Transverse colon (tissue), 3 donors: Measurements from ENCODE around the gene LAMA4.

Source experiments
- POLR2A ChIP-seq: fragments of 450-650 bp; IDR thresholded peaks from one replicate; pipeline ENCODE4 v1.6.1; 2016; ENCODE audit warnings: antibody characterized with exemption, mild to moderate bottlenecking, moderate library complexity
- TF ChIP-seq, protein P1 (sequence below), 5 experiments: fragments of 200-600 bp in 3 of 5; fragments of 450-650 bp in 2 of 5; sonication (generic) in 3 of 5; IDR thresholded peaks; 1 replicate in 2 of 5; 2 replicates in 3 of 5; pipeline ENCODE4 v1.5.1; 2016 to 2017; ENCODE audit warnings: antibody characterized with exemption in 5 of 5, inconsistent platforms in 3 of 5, mild to moderate bottlenecking in 2 of 5, moderate library complexity in 1 of 5

DNA sequence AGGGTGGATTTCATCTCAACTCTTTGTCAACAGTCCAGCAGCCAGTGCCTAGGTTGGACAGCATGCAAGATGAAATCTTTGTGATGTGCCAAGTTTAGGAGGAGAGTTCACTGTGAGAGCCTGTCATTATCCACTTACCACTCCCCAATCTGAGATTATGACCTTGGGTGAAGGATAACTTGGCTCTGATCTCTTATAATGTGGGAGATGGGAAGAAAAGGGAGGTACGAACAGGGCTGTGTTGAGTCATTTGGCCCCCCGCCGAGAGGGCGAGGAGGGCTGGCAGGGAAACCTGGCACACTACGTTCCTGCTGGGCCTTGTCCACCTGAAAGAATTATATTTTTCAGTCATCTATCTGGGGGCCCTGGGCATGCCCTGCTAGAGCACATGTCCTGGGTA, 35.8 kb downstream of the LAMA4 start:
- no peak for TF ChIP-seq POLR2A
- TF ChIP-seq, protein P1, sequence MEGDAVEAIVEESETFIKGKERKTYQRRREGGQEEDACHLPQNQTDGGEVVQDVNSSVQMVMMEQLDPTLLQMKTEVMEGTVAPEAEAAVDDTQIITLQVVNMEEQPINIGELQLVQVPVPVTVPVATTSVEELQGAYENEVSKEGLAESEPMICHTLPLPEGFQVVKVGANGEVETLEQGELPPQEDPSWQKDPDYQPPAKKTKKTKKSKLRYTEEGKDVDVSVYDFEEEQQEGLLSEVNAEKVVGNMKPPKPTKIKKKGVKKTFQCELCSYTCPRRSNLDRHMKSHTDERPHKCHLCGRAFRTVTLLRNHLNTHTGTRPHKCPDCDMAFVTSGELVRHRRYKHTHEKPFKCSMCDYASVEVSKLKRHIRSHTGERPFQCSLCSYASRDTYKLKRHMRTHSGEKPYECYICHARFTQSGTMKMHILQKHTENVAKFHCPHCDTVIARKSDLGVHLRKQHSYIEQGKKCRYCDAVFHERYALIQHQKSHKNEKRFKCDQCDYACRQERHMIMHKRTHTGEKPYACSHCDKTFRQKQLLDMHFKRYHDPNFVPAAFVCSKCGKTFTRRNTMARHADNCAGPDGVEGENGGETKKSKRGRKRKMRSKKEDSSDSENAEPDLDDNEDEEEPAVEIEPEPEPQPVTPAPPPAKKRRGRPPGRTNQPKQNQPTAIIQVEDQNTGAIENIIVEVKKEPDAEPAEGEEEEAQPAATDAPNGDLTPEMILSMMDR (IDR thresholded peaks at IDR 0.05) = no peak
